ENCODE data around the gene PPP1R10. TPM values are rescaled to one million over a fixed set of nuclear protein-coding genes. Genes with fewer than 3 reads are reported as not detected.

PPP1R10 gene
- total RNA-seq, 2 donors from 2014 or later: 114 to 123 TPM

- H3K4me1 Mint-ChIP-seq: peaks cover 23% of the 10 kb centered on the region
- DNase-seq (no peak), ATAC-seq (no peak)
- H3K36me3 Mint-ChIP-seq (ENCODE audit: low read depth): peaks cover 5% of the 10 kb centered on the region
- H3K9me3 ChIP-seq (ENCODE audit: control insufficient read depth, low read length, poor library complexity, severe bottlenecking): no peaks in the 10 kb centered on the region
- no peaks in the 10 kb centered on the region for H3K27me3 Mint-ChIP-seq
- H3K27ac Mint-ChIP-seq: peak overlapping the region; percentile 75
- H3K4me3 Mint-ChIP-seq: peak overlapping the region; percentile 39
These were observed 28.9 kb upstream of the PPP1R10 start for GRCh38 chr6:30645989-30646388.

- H3K4me3 Mint-ChIP-seq: no peak overlapping the region
- ATAC-seq: no peak
- DNase-seq: no peak
- H3K27me3 Mint-ChIP-seq: no peaks in the 10 kb centered on the region
- H3K36me3 Mint-ChIP-seq (ENCODE audit: low read depth): peaks cover 6% of the 10 kb centered on the region
- no peaks in the 10 kb centered on the region for H3K9me3 ChIP-seq (ENCODE audit: control insufficient read depth, low read length, poor library complexity, severe bottlenecking)
- peaks cover 24% of the 10 kb centered on the region for H3K4me1 Mint-ChIP-seq
- peak overlapping the region; percentile 37 for H3K27ac Mint-ChIP-seq
These were observed 27.7 kb upstream of the PPP1R10 start for GRCh38 chr6:30644769-30645168.

GRCh38 chr6:30643656-30644055 lies 26.6 kb upstream of the PPP1R10 start:
- Mint-ChIP-seq H3K4me3 (no peak overlapping the region), H3K27me3 (no peaks in the 10 kb centered on the region), H3K27ac (peak overlapping the region; percentile 37), H3K36me3 (ENCODE audit: low read depth) (peaks cover 6% of the 10 kb centered on the region), H3K4me1 (peaks cover 24% of the 10 kb centered on the region)
- H3K9me3 ChIP-seq (ENCODE audit: control insufficient read depth, low read length, poor library complexity, severe bottlenecking): no peaks in the 10 kb centered on the region
- DNase-seq (no peak), ATAC-seq (no peak)

GRCh38 chr6:30641048-30641447 lies 24.0 kb upstream of the PPP1R10 start:
- Mint-ChIP-seq H3K27me3 (no peaks in the 10 kb centered on the region), H3K27ac (peak overlapping the region; percentile 78), H3K4me3 (no peak overlapping the region), H3K36me3 (ENCODE audit: low read depth) (peaks cover 6% of the 10 kb centered on the region), H3K4me1 (peaks cover 18% of the 10 kb centered on the region)
- no peaks in the 10 kb centered on the region for H3K9me3 ChIP-seq (ENCODE audit: control insufficient read depth, low read length, poor library complexity, severe bottlenecking)
- DNase-seq: no peak
- ATAC-seq: no peak

- no peak overlapping the region for H3K4me3 Mint-ChIP-seq
- ATAC-seq (no peak), DNase-seq (no peak)
- peaks cover 17% of the 10 kb centered on the region for H3K4me1 Mint-ChIP-seq
- H3K9me3 ChIP-seq (ENCODE audit: control insufficient read depth, low read length, poor library complexity, severe bottlenecking): no peaks in the 10 kb centered on the region
- H3K27me3 Mint-ChIP-seq: no peaks in the 10 kb centered on the region
- H3K27ac Mint-ChIP-seq: no peak overlapping the region
- H3K36me3 Mint-ChIP-seq (ENCODE audit: low read depth): peaks cover 8% of the 10 kb centered on the region
These were observed 23.4 kb upstream of the PPP1R10 start for GRCh38 chr6:30640481-30640880.

- Mint-ChIP-seq H3K4me1 (peaks cover 9% of the 10 kb centered on the region), H3K27ac (no peak overlapping the region), H3K36me3 (ENCODE audit: low read depth) (peaks cover 9% of the 10 kb centered on the region), H3K27me3 (no peaks in the 10 kb centered on the region), H3K4me3 (no peak overlapping the region)
- DNase-seq (no peak), ATAC-seq (no peak)
- no peaks in the 10 kb centered on the region for H3K9me3 ChIP-seq (ENCODE audit: control insufficient read depth, low read length, poor library complexity, severe bottlenecking)
These were observed 18.8 kb upstream of the PPP1R10 start for GRCh38 chr6:30635834-30636233.

GRCh38 chr6:30626484-30627366 lies 9.7 kb upstream of the PPP1R10 start, which contains the start of gene ATAT1:
Gene ATAT1 (plus strand): TSS chr6:30626874.
- Mint-ChIP-seq H3K27me3 (no peaks in the 10 kb centered on the region), H3K36me3 (ENCODE audit: low read depth) (peaks cover 6% of the 10 kb centered on the region), H3K4me3 (peak within 1 kb of the TSS; percentile 92), H3K4me1 (peaks cover 17% of the 10 kb centered on the region), H3K27ac (peak within 1 kb of the TSS; percentile 94)
- no peaks in the 10 kb centered on the region for H3K9me3 ChIP-seq (ENCODE audit: control insufficient read depth, low read length, poor library complexity, severe bottlenecking)
- DNase-seq: peak; percentile 81 to 85 (median 83)
- peak; percentile 100 for ATAC-seq

- ATAC-seq (no peak), DNase-seq (no peak)
- Mint-ChIP-seq H3K27me3 (no peaks in the 10 kb centered on the region), H3K27ac (no peak overlapping the region), H3K4me3 (peak overlapping the region; percentile 92), H3K4me1 (peaks cover 11% of the 10 kb centered on the region), H3K36me3 (ENCODE audit: low read depth) (peaks cover 4% of the 10 kb centered on the region)
- no peaks in the 10 kb centered on the region for H3K9me3 ChIP-seq (ENCODE audit: control insufficient read depth, low read length, poor library complexity, severe bottlenecking)
These were observed 8.5 kb upstream of the PPP1R10 start for GRCh38 chr6:30625511-30625910.

- ATAC-seq: no peak
- Mint-ChIP-seq H3K4me3 (peak overlapping the region; percentile 89), H3K4me1 (peaks cover 19% of the 10 kb centered on the region), H3K27ac (peak overlapping the region; percentile 97), H3K27me3 (no peaks in the 10 kb centered on the region), H3K36me3 (ENCODE audit: low read depth) (peaks cover 14% of the 10 kb centered on the region)
- H3K9me3 ChIP-seq (ENCODE audit: control insufficient read depth, low read length, poor library complexity, severe bottlenecking): no peaks in the 10 kb centered on the region
- no peak for DNase-seq
These were observed 2.5 kb upstream of the PPP1R10 start for GRCh38 chr6:30619561-30619960.

GRCh38 chr6:30618270-30618797 lies 1.3 kb upstream of the PPP1R10 start:
- DNase-seq (no peak), ATAC-seq (no peak)
- H3K9me3 ChIP-seq (ENCODE audit: control insufficient read depth, low read length, poor library complexity, severe bottlenecking): no peaks in the 10 kb centered on the region
- peaks cover 17% of the 10 kb centered on the region for H3K36me3 Mint-ChIP-seq (ENCODE audit: low read depth)
- H3K27ac Mint-ChIP-seq: peak overlapping the region; percentile 97
- H3K4me1 Mint-ChIP-seq: peaks cover 27% of the 10 kb centered on the region
- H3K27me3 Mint-ChIP-seq: no peaks in the 10 kb centered on the region
- H3K4me3 Mint-ChIP-seq: peak overlapping the region; percentile 89

- Mint-ChIP-seq H3K27ac (peak within 1 kb of the TSS; percentile 97), H3K4me1 (peaks cover 31% of the 10 kb centered on the region), H3K4me3 (peak within 1 kb of the TSS; percentile 89), H3K36me3 (ENCODE audit: low read depth) (peaks cover 17% of the 10 kb centered on the region), H3K27me3 (no peaks in the 10 kb centered on the region)
- ATAC-seq (peak; percentile 78), DNase-seq (peak; percentile 91 to 96 (median 94))
- no peaks in the 10 kb centered on the region for H3K9me3 ChIP-seq (ENCODE audit: control insufficient read depth, low read length, poor library complexity, severe bottlenecking)
These were observed 674 bp upstream of the PPP1R10 start, which contains the start of gene MRPS18B for GRCh38 chr6:30617565-30618269. Gene MRPS18B (plus strand): TSS chr6:30617840. CDS start chr6:30617866, 26 bp downstream.

- no peaks in the 10 kb centered on the region for H3K9me3 ChIP-seq (ENCODE audit: control insufficient read depth, low read length, poor library complexity, severe bottlenecking)
- no peaks in the 10 kb centered on the region for H3K27me3 Mint-ChIP-seq
- peak in 1 of 3 donors; percentile 24 for DNase-seq
- ATAC-seq: no peak
- peaks cover 41% of the 10 kb centered on the region for H3K4me1 Mint-ChIP-seq
- peak overlapping the region; percentile 97 for H3K27ac Mint-ChIP-seq
- peaks cover 17% of the 10 kb centered on the region for H3K36me3 Mint-ChIP-seq (ENCODE audit: low read depth)
- H3K4me3 Mint-ChIP-seq: peak overlapping the region; percentile 89
These were observed 859 bp downstream of the PPP1R10 start for GRCh38 chr6:30615958-30616810.

Data from T-helper 17 cell (primary cell).